GF-D8 (cell line): ENCODE results near the gene SURF4.
A peak's percentile ranks its signal among the peaks of the same experiment; 100 is the strongest.
"Not testable (repeated sequence)": the region's sequence is repeated elsewhere in the genome, so short reads cannot be mapped to it uniquely, and the experiment has no call there.

ENCODE experiments used
- DNase-seq: peaks from one replicate; lab custom pipeline; 2025; lab: John Stamatoyannopoulos, UW

SURF4 gene

GRCh38 chr9:133351908-133352634 lies 23.8 kb downstream of the SURF4 start:
- DNase-seq = peak; percentile 44

GRCh38 chr9:133351526-133351907 lies 24.3 kb downstream of the SURF4 start:
- no peak for DNase-seq

GRCh38 chr9:133349965-133350616 lies 25.8 kb downstream of the SURF4 start:
- DNase-seq = no peak

GRCh38 chr9:133348718-133349573 lies 26.9 kb downstream of the SURF4 start:
- DNase-seq = no peak

- peak; percentile 82 for DNase-seq
Observed at GRCh38 chr9:133347985-133348717, 27.7 kb downstream of the SURF4 start, which contains the start of the genes MED22 and RPL7A. Gene MED22 (minus strand): TSS chr9:133348131. CDS start chr9:133346662, 1,469 bp downstream. Gene RPL7A (plus strand): TSS chr9:133348218. CDS start chr9:133348244, 26 bp downstream.

GRCh38 chr9:133347515-133347984 lies 28.3 kb downstream of the SURF4 start:
- no peak for DNase-seq

- no peak for DNase-seq
Observed at GRCh38 chr9:133346021-133346785, 29.7 kb downstream of the SURF4 start.

GRCh38 chr9:133345596-133345995 lies 30.3 kb downstream of the SURF4 start:
- DNase-seq = no peak

- no peak for DNase-seq
Observed at GRCh38 chr9:133344979-133345378, 30.9 kb downstream of the SURF4 start.

GRCh38 chr9:133344071-133344470 lies 31.8 kb downstream of the SURF4 start:
- DNase-seq = no peak

- no peak for DNase-seq
Observed at GRCh38 chr9:133342570-133342969, 33.3 kb downstream of the SURF4 start.

GRCh38 chr9:133342069-133342406 lies 33.8 kb downstream of the SURF4 start:
- DNase-seq = no peak

- peak; percentile 91 for DNase-seq
Observed at GRCh38 chr9:133341369-133342068, 34.3 kb downstream of the SURF4 start.

GRCh38 chr9:133340916-133341315 lies 34.9 kb downstream of the SURF4 start:
- no peak for DNase-seq

GRCh38 chr9:133340256-133340655 lies 35.6 kb downstream of the SURF4 start:
- DNase-seq = peak; percentile 65

GRCh38 chr9:133339641-133340040 lies 36.2 kb downstream of the SURF4 start:
- DNase-seq = no peak

- peak; percentile 76 for DNase-seq
Observed at GRCh38 chr9:133335924-133336811, 39.7 kb downstream of the SURF4 start, which contains the start of gene SURF6. Gene SURF6 (minus strand): TSS chr9:133336188. CDS start chr9:133336132, 56 bp downstream.

- DNase-seq = not testable (repeated sequence)
Observed at GRCh38 chr9:133334888-133335287, 41.0 kb downstream of the SURF4 start.

GRCh38 chr9:133334161-133334560 lies 41.7 kb downstream of the SURF4 start:
- no peak for DNase-seq
